T-helper 1 cell treated with Interleukin-12 subunit alpha and Interleukin-12 subunit beta and Interleukin-4 antibody, amounts not matched to agents 30 ng/mL and 1 ng/mL, for 36 hours (primary cell): ENCODE measurements around the gene ACBD6. TPM values are rescaled to one million over a fixed set of nuclear protein-coding genes. Genes with fewer than 3 reads are reported as not detected.

Experiments
- intact Hi-C: fragments of 100-400 bp; cut with micrococcal nuclease; formaldehyde crosslinking; loops from one replicate; pipeline ENCODE4 v1.15.1; 2024
- total RNA-seq: library from RNA; stranded (reverse); gene quantifications from 2 replicates; pipeline ENCODE4 v1.2.3, GENCODE V29; 2022

ACBD6 gene
- total RNA-seq, 1 donor from 2014 or later = 41.8 TPM

GRCh38 chr1:180380259-180381183, 121.9 kb downstream of the ACBD6 start:
- intact Hi-C loops = no loop called here

- intact Hi-C loops = no loop called here
Observed at GRCh38 chr1:180376800-180377199, 125.6 kb downstream of the ACBD6 start.

GRCh38 chr1:180376253-180376652, 126.1 kb downstream of the ACBD6 start:
- intact Hi-C loops = no loop called here

- intact Hi-C loops = no loop called here
Observed at GRCh38 chr1:180372728-180373127, 129.6 kb downstream of the ACBD6 start.

GRCh38 chr1:180370597-180370996, 131.8 kb downstream of the ACBD6 start:
- intact Hi-C loops = no loop called here

GRCh38 chr1:180370188-180370587, 132.2 kb downstream of the ACBD6 start:
- intact Hi-C loops = no loop called here

GRCh38 chr1:180369061-180369460, 133.3 kb downstream of the ACBD6 start:
- intact Hi-C loops = no loop called here

- intact Hi-C loops = no loop called here
Observed at GRCh38 chr1:180366371-180367068, 135.9 kb downstream of the ACBD6 start.

GRCh38 chr1:180365039-180365438, 137.3 kb downstream of the ACBD6 start:
- intact Hi-C loops = no loop called here

GRCh38 chr1:180363246-180363995, 139.0 kb downstream of the ACBD6 start:
- intact Hi-C loops = no loop called here

- intact Hi-C loops = no loop called here
Observed at GRCh38 chr1:180360333-180361075, 141.9 kb downstream of the ACBD6 start.

- intact Hi-C loops = no loop called here
Observed at GRCh38 chr1:180358649-180359048, 143.7 kb downstream of the ACBD6 start.

GRCh38 chr1:180353945-180354344, 148.4 kb downstream of the ACBD6 start:
- intact Hi-C loops = no loop called here

- intact Hi-C loops = no loop called here
Observed at GRCh38 chr1:180352588-180352987, 149.8 kb downstream of the ACBD6 start.

GRCh38 chr1:180352021-180352420, 150.4 kb downstream of the ACBD6 start:
- intact Hi-C loops = no loop called here

GRCh38 chr1:180345148-180345547, 157.2 kb downstream of the ACBD6 start:
- intact Hi-C loops = no loop called here

GRCh38 chr1:180343921-180344769, 158.2 kb downstream of the ACBD6 start:
- intact Hi-C loops = no loop called here

- intact Hi-C loops = no loop called here
Observed at GRCh38 chr1:180327089-180327488, 175.3 kb downstream of the ACBD6 start.

- intact Hi-C loops = no loop called here
Observed at GRCh38 chr1:180312926-180313325, 189.5 kb downstream of the ACBD6 start.
